Cardiac muscle cell (in vitro differentiated cells and primary cell): ENCODE measurements around the gene GNG13. TPM values are rescaled to one million over a fixed set of nuclear protein-coding genes. Genes with fewer than 3 reads are reported as not detected.

ENCODE experiments used
- DNase-seq, 2 donors: peaks; one replicate each; pipeline versions ENCODE4 v3.0.0 to v3.0.0-alpha.2; 2010 to 2017; ENCODE audit warnings: low read depth in 1 of 2, low spot score in 1 of 2
- H3K27ac ChIP-seq: fragments of 200-600 bp; sonication (generic); 2 replicates; pipeline ENCODE4 v1.5.1; 2016
- H3K27me3 ChIP-seq: fragments of 200-600 bp; sonication (generic); 2 replicates; pipeline ENCODE4 v1.6.0; 2016; ENCODE audit warnings: control low read depth
- H3K36me3 ChIP-seq: fragments of 200-600 bp; sonication (generic); 2 replicates; pipeline ENCODE4 v1.5.1; 2016; ENCODE audit warnings: control low read depth
- H3K4me1 ChIP-seq: fragments of 200-600 bp; sonication (generic); 2 replicates; pipeline ENCODE4 v1.8.1; 2017; ENCODE audit warnings: low read depth, mild to moderate bottlenecking, mixed run types
- H3K4me3 ChIP-seq: fragments of 200-600 bp; sonication (generic); 2 replicates; pipeline ENCODE4 v1.5.1; 2016; ENCODE audit warnings: mild to moderate bottlenecking
- H3K9me3 ChIP-seq: fragments of 200-600 bp; sonication (generic); 2 replicates; pipeline ENCODE4 v1.5.1; 2017; ENCODE audit warnings: low read depth, mild to moderate bottlenecking, control low read depth
- polyA plus RNA-seq: library from polyadenylated mRNA; unstranded; fragments of >200 nt; fragmentation: Nextera tagmentation; extraction: Ambion mirVana; gene quantifications from 2 replicates; pipeline ENCODE4 v1.2.1, GENCODE V29; 2016
- total RNA-seq: library from RNA; depleted of rRNA; stranded (reverse); fragments of >200 nt; gene quantifications from 2 replicates; pipeline ENCODE4 v1.2.3, GENCODE V29; 2016
- TF ChIP-seq, protein P1 (sequence below): IDR thresholded peaks from 2 replicates; pipeline ENCODE4 v1.5.1; 2012; ENCODE audit warnings: low read depth, mild to moderate bottlenecking, low read length

GNG13 gene
- total and polyA plus RNA-seq, 2 experiments from 2014 or later: 0.79 TPM; not detected in 1

DNA sequence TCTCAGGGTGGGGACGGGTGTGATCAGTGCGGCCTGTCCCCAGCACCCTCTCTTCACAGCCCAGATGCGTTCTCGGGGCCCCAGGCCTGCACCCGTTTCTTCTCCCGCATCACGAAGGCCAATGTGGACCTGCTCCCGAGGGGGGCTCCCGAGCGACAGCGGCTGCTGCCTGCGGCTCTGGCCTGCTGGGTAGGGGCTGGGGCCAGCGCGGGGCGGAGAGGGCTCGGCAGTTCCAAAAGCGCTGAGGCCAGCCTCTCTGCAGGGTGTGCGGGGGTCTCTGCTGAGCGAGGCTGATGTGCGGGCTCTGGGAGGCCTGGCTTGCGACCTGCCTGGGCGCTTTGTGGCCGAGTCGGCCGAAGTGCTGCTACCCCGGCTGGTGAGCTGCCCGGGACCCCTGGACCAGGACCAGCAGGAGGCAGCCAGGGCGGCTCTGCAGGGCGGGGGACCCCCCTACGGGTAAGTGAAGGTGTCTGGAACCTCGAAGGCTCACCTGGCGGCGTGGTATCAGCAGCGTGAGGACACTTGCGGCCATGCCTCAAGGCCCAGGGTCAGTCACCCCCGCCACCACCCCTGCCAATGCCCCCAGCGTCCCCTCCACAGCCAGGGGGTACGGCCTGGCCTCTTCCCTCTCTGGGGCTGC, 35.6 kb downstream of the GNG13 start:
- Histone ChIP-seq H3K9me3 (no peaks in the 10 kb centered on the region), H3K4me1 (peaks cover 2% of the 10 kb centered on the region), H3K4me3 (no peak overlapping the region), H3K27me3 (no peaks in the 10 kb centered on the region), H3K36me3 (no peaks in the 10 kb centered on the region), H3K27ac (no peak overlapping the region)
- TF ChIP-seq, protein P1, sequence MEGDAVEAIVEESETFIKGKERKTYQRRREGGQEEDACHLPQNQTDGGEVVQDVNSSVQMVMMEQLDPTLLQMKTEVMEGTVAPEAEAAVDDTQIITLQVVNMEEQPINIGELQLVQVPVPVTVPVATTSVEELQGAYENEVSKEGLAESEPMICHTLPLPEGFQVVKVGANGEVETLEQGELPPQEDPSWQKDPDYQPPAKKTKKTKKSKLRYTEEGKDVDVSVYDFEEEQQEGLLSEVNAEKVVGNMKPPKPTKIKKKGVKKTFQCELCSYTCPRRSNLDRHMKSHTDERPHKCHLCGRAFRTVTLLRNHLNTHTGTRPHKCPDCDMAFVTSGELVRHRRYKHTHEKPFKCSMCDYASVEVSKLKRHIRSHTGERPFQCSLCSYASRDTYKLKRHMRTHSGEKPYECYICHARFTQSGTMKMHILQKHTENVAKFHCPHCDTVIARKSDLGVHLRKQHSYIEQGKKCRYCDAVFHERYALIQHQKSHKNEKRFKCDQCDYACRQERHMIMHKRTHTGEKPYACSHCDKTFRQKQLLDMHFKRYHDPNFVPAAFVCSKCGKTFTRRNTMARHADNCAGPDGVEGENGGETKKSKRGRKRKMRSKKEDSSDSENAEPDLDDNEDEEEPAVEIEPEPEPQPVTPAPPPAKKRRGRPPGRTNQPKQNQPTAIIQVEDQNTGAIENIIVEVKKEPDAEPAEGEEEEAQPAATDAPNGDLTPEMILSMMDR: no peak
- no peak for DNase-seq

DNA sequence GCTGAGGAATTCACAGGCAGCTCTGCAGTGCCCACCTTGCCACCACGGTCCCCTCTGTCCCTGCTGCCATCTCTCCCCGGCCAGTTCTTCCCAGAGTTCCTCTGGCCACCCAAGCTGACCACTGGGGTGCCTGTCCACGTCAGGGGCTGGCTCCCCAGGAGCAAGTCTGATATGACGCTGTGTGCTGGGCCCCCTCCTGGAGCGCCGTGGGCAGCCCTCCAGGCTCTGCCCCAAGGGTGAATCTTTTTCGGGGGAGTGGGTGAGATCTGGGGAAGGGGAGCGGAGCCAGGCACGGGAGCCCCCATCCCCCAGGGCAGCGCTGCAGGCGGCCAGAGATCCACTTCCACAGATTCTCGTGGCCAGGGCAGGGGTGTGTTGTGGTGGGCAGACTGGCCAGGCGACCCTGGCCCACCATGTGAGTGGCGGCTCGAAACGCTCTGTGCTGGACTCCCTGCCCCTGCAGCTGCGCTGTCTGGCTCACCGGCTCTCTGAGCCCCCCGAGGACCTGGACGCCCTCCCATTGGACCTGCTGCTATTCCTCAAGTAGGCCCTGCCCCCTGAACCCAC, 36.3 kb downstream of the GNG13 start:
- TF ChIP-seq, protein P1: no peak
- Histone ChIP-seq H3K4me3 (no peak overlapping the region), H3K27me3 (no peaks in the 10 kb centered on the region), H3K27ac (no peak overlapping the region), H3K4me1 (peaks cover 9% of the 10 kb centered on the region), H3K36me3 (no peaks in the 10 kb centered on the region), H3K9me3 (no peaks in the 10 kb centered on the region)
- no peak for DNase-seq

DNA sequence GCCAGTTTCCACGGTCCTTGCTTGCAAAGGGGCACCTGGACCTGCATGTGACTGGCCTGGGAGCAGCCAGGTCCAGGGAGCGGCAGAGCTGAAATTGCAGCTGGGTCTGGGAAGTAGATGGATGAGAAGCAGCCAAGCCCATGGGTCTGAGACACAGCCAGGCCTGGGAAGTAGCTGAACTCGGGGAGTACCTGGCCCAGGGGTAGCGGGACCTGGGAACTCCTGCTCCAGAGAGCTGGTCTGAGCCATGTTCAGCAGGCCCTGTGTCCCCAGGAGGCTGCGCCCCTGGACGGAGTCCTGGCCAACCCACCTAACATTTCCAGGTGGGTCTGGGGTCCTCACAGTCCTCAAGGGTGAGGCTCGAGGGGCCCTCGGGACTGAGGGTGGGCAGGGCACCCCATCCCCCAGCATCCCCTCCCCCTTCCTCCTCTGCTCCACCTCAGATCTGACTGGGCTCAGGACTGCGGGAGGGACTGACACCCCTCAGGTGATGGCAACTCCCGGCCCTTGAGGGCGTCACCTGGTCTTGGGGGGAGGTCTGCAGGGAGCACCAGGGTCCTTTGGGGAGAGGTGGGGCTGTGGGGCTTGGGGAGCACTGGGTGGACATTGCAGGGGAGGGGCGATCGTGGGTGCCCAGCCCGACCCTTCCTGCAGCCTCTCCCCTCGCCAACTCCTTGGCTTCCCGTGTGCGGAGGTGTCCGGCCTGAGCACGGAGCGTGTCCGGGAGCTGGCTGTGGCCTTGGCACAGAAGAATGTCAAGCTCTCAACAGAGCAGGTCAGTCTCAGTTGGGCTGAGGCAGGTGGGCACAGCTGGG, 37.0 kb downstream of the GNG13 start:
- no peaks in the 10 kb centered on the region for H3K36me3 ChIP-seq
- H3K4me1 ChIP-seq: peaks cover 9% of the 10 kb centered on the region
- TF ChIP-seq, protein P1: no peak
- no peak overlapping the region for H3K27ac ChIP-seq
- no peaks in the 10 kb centered on the region for H3K27me3 ChIP-seq
- no peak for DNase-seq
- no peak overlapping the region for H3K4me3 ChIP-seq
- H3K9me3 ChIP-seq: no peaks in the 10 kb centered on the region

DNA sequence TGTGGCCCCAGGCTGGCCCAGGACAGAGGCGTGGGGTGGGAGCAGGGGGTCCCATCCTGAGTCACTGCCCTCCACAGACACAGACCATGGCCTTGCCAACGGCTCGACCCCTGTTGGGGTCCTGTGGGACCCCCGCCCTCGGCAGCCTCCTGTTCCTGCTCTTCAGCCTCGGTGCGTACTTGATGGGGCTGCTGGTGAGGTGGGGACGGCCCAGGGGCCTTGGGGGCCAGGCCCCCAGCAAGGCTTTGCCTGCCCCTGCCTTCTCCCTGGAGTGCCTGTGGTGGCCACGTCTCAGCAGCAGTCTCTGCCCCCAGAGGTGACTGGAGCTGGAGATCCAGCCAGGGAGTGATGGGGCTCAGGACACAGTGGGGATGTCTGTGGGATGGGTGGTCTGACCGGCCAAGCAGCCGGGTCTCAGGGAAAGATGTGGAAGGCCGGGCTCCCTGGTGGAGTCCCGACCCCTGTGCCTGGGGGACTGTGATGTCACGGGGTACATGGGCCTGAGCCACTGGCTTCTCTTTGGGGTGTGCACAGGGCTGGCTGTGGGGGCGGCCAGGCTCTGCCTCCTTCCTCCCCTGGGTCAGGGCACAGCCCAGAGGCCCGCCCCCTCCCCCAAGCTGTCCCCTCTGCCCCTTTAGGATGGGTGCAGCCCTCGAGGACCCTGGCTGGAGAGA, 37.8 kb downstream of the GNG13 start:
- Histone ChIP-seq H3K4me1 (peaks cover 9% of the 10 kb centered on the region), H3K9me3 (no peaks in the 10 kb centered on the region), H3K36me3 (no peaks in the 10 kb centered on the region), H3K4me3 (no peak overlapping the region), H3K27me3 (no peaks in the 10 kb centered on the region), H3K27ac (no peak overlapping the region)
- TF ChIP-seq, protein P1: no peak
- DNase-seq: no peak

DNA sequence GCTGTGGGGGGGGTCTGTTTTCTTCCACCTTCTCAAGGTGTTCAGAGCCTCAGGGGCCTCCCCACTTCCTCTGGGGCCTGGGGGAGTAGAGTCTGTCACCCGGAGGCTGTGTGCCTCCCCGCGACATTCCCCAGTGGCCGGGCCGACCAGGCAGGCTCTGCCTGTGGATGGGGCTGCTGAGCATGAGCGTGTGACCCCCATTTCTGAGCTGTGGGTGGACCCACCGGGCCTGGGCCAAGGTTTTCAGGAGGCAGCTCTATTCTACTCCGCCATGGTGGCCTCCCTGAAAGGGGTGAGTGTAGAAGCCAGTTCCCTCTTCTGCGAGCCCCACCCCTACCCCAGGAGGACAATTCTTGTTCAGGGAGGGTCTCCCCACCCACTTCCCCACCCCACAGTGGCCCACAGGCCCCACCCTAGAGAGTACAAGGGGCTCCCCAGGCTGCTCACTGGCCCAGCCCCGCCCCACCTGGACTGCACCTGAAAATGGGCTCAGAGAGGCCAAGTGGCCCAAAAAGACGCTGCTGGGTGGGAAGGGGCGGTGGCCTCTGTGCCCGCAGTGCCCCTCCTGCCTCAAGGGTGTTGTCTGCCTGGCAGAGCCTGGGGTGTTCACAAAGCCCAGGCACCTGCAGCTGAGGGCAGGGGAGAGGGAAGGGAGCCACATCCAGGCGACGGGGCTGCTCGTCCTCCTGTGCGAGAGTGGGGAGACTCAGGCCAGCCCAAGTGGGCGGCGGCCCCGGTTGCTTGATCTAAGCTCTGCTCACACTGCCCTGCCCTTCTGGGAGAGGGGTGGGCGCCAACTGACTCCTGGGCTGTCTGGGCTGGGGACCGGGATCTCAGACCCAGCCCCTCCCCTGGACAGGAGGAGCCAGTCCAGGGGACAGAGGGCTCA, 38.7 kb downstream of the GNG13 start:
- no peak overlapping the region for H3K4me3 ChIP-seq
- DNase-seq: no peak
- no peak overlapping the region for H3K27ac ChIP-seq

More for the DNA sequence above, 38.7 kb downstream of the GNG13 start:
- Histone ChIP-seq H3K27me3 (no peaks in the 10 kb centered on the region), H3K9me3 (no peaks in the 10 kb centered on the region), H3K36me3 (no peaks in the 10 kb centered on the region), H3K4me1 (peaks cover 9% of the 10 kb centered on the region)
- TF ChIP-seq, protein P1: no peak
